Sigmoid colon (tissue), 7 donors: ENCODE results near the gene CEP104. TPM values are rescaled to one million over a fixed set of nuclear protein-coding genes. Genes with fewer than 3 reads are reported as not detected.

Experiments used
- DNase-seq: peaks from one replicate; pipeline ENCODE4 v3.0.0-alpha.2; 2019
- H3K27ac ChIP-seq, 4 donors: fragments of 200-600 bp; sonication (generic); one replicate each; pipeline ENCODE4 v1.5.1; 2016 to 2019; ENCODE audit warnings: mild to moderate bottlenecking in 1 of 4
- H3K27me3 ChIP-seq, 3 donors: fragments of 200-600 bp; sonication (generic); one replicate each; pipeline ENCODE4 v1.5.1; 2019; ENCODE audit warnings: mild to moderate bottlenecking in 1 of 3
- H3K36me3 ChIP-seq, 4 donors: fragments of 200-600 bp; sonication (generic); one replicate each; pipeline ENCODE4 v1.5.1; 2016 to 2019
- H3K4me1 ChIP-seq, 4 donors: fragments of 200-600 bp; sonication (generic); one replicate each; pipeline ENCODE4 v1.5.1; 2017 to 2019
- H3K4me3 ChIP-seq, 4 donors: fragments of 200-600 bp; sonication (generic); one replicate each; pipeline ENCODE4 v1.5.1; 2017 to 2019; ENCODE audit warnings: mild to moderate bottlenecking in 2 of 4, moderate library complexity in 1 of 4
- H3K9me3 ChIP-seq, 4 donors: fragments of 200-600 bp in 3 of 4; sonication (generic) in 3 of 4; one replicate each; pipeline versions ENCODE4 v1.5.1 to v1.6.1; 2013 to 2019
- EP300 ChIP-seq, 4 donors: sonication (generic); formaldehyde crosslinking; IDR thresholded peaks; one replicate each; pipeline ENCODE4 v1.6.1; 2017; ENCODE audit warnings: antibody characterized with exemption in 4 of 4
- POLR2A ChIP-seq, 2 donors: fragments of 450-650 bp; IDR thresholded peaks; one replicate each; pipeline ENCODE4 v1.6.1; 2016; ENCODE audit warnings: antibody characterized with exemption in 2 of 2, mild to moderate bottlenecking in 2 of 2, moderate library complexity in 2 of 2
- POLR2AphosphoS5 ChIP-seq, 4 donors: sonication (generic); formaldehyde crosslinking; IDR thresholded peaks; one replicate each; pipeline ENCODE4 v1.6.1; 2017; ENCODE audit warnings: antibody characterized with exemption in 4 of 4
- WGBS, 2 donors: extraction: QIAGEN DNeasy Blood & Tissue Kit; methylation state at CpG; one replicate each; pipeline ENCODE4 v1.1.7; 2013; 5-methylcytosine and 5-hydroxymethylcytosine counted together
- intact Hi-C: fragments of 100-400 bp; cut with DNase I; formaldehyde crosslinking; loops from one replicate; pipeline ENCODE4 v1.15.1; 2023
- polyA plus RNA-seq, 3 donors: library from polyadenylated mRNA; stranded (reverse); fragments of 200-250 nt; gene quantifications; one replicate each; pipeline ENCODE4 v1.2.3, GENCODE V29; 2013
- total RNA-seq, 4 donors: library from RNA; depleted of rRNA; stranded (reverse); fragments of >200 nt; gene quantifications; one replicate each; pipeline ENCODE4 v1.1.0, GENCODE V29; 2016
- TF ChIP-seq, protein P1 (sequence below), 4 experiments: fragments of 450-650 bp in 3 of 4; fragments of 200-600 bp in 1 of 4; IDR thresholded peaks; one replicate each; pipeline ENCODE4 v1.5.1; 2016 to 2019; ENCODE audit warnings: antibody characterized with exemption in 4 of 4, mild to moderate bottlenecking in 3 of 4, moderate library complexity in 2 of 4
- donor health status: healthy with polysubstance abuse.
- donor health status: Bipolar disorder and iron deficiency.
- donor health status: healthy.

CEP104 gene
- total and polyA plus RNA-seq, 7 donors = 12.0 to 32.5 (median 21.6) TPM

DNA sequence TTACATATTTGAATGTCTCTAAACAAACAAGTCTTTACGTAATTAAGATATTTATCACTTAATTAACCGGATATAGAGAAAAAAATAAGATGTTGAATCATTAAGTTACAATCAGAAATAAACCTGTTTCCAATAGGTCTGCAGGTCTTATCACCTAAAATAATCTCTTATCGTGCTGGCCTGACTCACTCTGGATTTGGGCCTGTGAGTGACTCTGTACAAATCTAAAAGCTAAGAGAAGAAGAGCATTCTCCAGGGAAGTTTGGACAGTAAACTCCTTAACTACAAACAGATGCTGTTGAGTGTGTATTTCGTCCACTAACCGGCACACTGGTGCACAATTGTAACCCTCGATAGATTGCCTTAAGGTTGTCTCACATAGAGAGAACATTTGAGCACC, 25.3 kb downstream of the CEP104 start:
- Histone ChIP-seq H3K4me1 (no peaks in the 10 kb centered on the region), H3K36me3 (peaks cover 8 to 94% (median 53%) of the 10 kb centered on the region in 4 donors), H3K9me3 (no peaks in the 10 kb centered on the region), H3K4me3 (no peak overlapping the region), H3K27ac (no peak overlapping the region), H3K27me3 (no peaks in the 10 kb centered on the region)
- WGBS, 2 donors = 85 to 92% methylated on average over 6 of the region's 6 CpGs
- intact Hi-C loops = no loop called here
- no peak for TF ChIP-seq POLR2AphosphoS5 (IDR thresholded peaks at IDR 0.05)
- TF ChIP-seq, protein P1, sequence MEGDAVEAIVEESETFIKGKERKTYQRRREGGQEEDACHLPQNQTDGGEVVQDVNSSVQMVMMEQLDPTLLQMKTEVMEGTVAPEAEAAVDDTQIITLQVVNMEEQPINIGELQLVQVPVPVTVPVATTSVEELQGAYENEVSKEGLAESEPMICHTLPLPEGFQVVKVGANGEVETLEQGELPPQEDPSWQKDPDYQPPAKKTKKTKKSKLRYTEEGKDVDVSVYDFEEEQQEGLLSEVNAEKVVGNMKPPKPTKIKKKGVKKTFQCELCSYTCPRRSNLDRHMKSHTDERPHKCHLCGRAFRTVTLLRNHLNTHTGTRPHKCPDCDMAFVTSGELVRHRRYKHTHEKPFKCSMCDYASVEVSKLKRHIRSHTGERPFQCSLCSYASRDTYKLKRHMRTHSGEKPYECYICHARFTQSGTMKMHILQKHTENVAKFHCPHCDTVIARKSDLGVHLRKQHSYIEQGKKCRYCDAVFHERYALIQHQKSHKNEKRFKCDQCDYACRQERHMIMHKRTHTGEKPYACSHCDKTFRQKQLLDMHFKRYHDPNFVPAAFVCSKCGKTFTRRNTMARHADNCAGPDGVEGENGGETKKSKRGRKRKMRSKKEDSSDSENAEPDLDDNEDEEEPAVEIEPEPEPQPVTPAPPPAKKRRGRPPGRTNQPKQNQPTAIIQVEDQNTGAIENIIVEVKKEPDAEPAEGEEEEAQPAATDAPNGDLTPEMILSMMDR (IDR thresholded peaks at IDR 0.05) = no peak
- no peak for TF ChIP-seq EP300 (IDR thresholded peaks at IDR 0.05)
- no peak for TF ChIP-seq POLR2A (IDR thresholded peaks at IDR 0.05)
- no peak for DNase-seq

DNA sequence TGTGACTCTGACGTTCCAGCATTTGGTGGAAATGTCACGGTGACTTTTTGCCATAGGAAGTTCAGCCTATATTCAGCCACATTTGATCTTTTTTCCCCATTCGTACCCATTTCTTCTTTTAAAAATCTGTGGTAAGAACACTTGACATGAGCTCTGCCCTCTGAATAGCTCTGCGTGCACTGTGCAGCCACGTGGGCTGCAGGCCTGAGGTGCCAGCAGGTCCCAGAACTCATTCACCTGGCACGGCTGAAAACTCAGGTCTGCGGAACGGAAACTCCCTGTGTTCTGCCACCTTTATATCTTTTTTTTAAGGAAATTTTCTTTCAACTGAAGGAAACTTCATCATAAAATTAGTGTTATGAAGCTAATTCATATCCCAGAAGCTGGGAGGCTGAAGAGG, 28.6 kb downstream of the CEP104 start:
- TF ChIP-seq POLR2AphosphoS5 (IDR thresholded peaks at IDR 0.05) (no peak), EP300 (IDR thresholded peaks at IDR 0.05) (no peak), POLR2A (IDR thresholded peaks at IDR 0.05) (no peak)
- TF ChIP-seq, protein P1 (IDR thresholded peaks at IDR 0.05) = no peak
- H3K4me1 ChIP-seq = no peaks in the 10 kb centered on the region
- H3K27me3 ChIP-seq = no peaks in the 10 kb centered on the region
- peaks cover 12 to 96% (median 54%) of the 10 kb centered on the region in 4 donors for H3K36me3 ChIP-seq
- DNase-seq = peak; percentile 0
- H3K4me3 ChIP-seq = no peak overlapping the region
- H3K9me3 ChIP-seq = no peaks in the 10 kb centered on the region
- intact Hi-C loops = no loop called here
- WGBS, 2 donors = 95 to 96% methylated on average over 8 of the region's 8 CpGs
- H3K27ac ChIP-seq = no peak overlapping the region

DNA sequence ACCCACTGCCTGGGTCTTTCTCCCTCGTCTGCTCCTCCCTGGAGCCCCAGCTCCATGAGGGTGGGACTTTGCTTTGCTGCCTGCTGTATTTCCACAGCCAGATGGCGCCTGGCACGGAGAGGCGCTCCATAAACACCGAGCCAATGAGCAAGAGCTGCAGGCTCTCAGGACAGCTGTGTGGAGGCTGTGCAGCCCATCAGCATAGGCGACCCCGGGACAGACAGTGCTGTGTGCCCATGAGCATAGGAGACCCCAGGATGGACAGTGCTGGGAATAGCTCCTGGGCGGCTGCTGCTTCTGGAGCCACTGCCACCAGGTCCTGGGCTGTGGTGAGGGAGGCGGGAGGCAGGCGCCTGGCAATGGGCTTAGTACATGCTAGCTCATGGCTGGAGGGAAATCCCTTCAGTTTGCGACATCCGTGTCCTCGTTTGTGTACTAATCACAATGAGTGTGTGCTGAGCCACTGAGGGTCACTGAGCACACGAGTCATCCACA, 29.2 kb downstream of the CEP104 start:
- Histone ChIP-seq H3K4me1 (no peaks in the 10 kb centered on the region), H3K36me3 (peaks cover 17 to 96% (median 57%) of the 10 kb centered on the region in 4 donors), H3K27ac (no peak overlapping the region), H3K27me3 (no peaks in the 10 kb centered on the region), H3K9me3 (no peaks in the 10 kb centered on the region), H3K4me3 (no peak overlapping the region)
- 88 to 93% methylated on average over 14 of the region's 14 CpGs for WGBS, 2 donors
- TF ChIP-seq POLR2A (IDR thresholded peaks at IDR 0.05) = no peak
- no peak for TF ChIP-seq POLR2AphosphoS5 (IDR thresholded peaks at IDR 0.05)
- peak; percentile 46 for DNase-seq
- intact Hi-C loops = no loop called here

DNA sequence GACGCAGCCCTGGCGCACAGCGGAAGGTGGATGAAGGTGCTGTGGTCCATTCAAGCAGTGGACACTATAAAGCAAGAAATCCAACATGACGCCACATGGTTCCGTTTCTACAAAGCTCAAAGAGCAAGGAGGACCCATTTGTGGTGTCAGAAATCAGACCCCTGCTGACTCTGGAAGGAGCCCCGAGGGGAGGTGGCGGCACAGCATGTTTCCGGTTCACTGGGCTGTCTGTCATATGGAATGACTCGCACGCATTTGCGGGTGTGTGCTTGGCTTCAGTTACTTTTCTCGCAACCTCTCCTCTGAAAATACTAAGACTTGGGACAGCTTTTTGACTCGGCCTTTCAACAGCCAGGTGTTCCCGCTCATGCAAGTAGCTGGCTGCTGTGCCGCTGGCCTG, 31.7 kb downstream of the CEP104 start:
- DNase-seq = no peak
- Histone ChIP-seq H3K4me1 (no peaks in the 10 kb centered on the region), H3K27me3 (no peaks in the 10 kb centered on the region), H3K9me3 (no peaks in the 10 kb centered on the region), H3K4me3 (no peak overlapping the region), H3K27ac (no peak overlapping the region), H3K36me3 (peaks cover 20 to 96% (median 64%) of the 10 kb centered on the region in 4 donors)
- intact Hi-C loops = no loop called here
- TF ChIP-seq POLR2AphosphoS5 (IDR thresholded peaks at IDR 0.05) (no peak), EP300 (IDR thresholded peaks at IDR 0.05) (no peak), POLR2A (IDR thresholded peaks at IDR 0.05) (no peak)
- TF ChIP-seq, protein P1 (IDR thresholded peaks at IDR 0.05) = no peak
- 89 to 92% methylated on average over 15 of the region's 15 CpGs for WGBS, 2 donors

DNA sequence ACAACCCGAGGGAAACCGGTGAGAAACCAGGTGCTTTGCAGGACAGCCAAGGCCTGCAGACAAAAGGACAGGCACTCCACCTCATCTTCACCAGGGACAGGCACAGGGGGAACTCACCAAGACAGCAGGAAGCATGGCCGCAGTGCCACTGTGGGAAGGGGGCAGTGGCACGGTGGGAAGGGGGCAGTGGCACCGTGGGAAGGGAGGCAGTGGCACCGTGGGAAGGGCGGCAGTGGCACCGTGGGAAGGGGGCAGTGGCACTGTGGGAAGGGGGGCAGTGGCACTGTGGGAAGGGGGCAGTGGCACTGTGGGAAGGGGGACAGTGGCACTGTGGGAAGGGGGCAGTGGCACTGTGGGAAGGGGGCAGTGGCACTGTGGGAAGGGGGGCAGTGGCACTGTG, 32.4 kb downstream of the CEP104 start:
- TF ChIP-seq, protein P1 (IDR thresholded peaks at IDR 0.05) = no peak
- no peak for TF ChIP-seq POLR2AphosphoS5 (IDR thresholded peaks at IDR 0.05)
- TF ChIP-seq POLR2A (IDR thresholded peaks at IDR 0.05) = no peak
- TF ChIP-seq EP300 (IDR thresholded peaks at IDR 0.05) = no peak
- intact Hi-C loops = no loop called here
- no peaks in the 10 kb centered on the region for H3K27me3 ChIP-seq
- no peak for DNase-seq
- H3K4me3 ChIP-seq = no peak overlapping the region
- H3K9me3 ChIP-seq = no peaks in the 10 kb centered on the region
- H3K36me3 ChIP-seq = peaks cover 19 to 96% (median 60%) of the 10 kb centered on the region in 4 donors
- WGBS, 2 donors = 88 to 96% methylated on average over 8 of the region's 8 CpGs
- H3K27ac ChIP-seq = no peak overlapping the region
- no peaks in the 10 kb centered on the region for H3K4me1 ChIP-seq
